ENCODE results near the gene ANKRD42. TPM values are rescaled to one million over a fixed set of nuclear protein-coding genes. Genes with fewer than 3 reads are reported as not detected.

ANKRD42 gene
- total RNA-seq, 1 donor from 2014 or later: 5.2 TPM

GRCh38 chr11:83293457-83293774, 99.9 kb downstream of the ANKRD42 start:
- no peaks in the 10 kb centered on the region for H3K27me3 ChIP-seq (ENCODE audit: low read depth)
- H3K9me3 ChIP-seq (replicated peaks): no peaks in the 10 kb centered on the region
- TF ChIP-seq, protein P1, sequence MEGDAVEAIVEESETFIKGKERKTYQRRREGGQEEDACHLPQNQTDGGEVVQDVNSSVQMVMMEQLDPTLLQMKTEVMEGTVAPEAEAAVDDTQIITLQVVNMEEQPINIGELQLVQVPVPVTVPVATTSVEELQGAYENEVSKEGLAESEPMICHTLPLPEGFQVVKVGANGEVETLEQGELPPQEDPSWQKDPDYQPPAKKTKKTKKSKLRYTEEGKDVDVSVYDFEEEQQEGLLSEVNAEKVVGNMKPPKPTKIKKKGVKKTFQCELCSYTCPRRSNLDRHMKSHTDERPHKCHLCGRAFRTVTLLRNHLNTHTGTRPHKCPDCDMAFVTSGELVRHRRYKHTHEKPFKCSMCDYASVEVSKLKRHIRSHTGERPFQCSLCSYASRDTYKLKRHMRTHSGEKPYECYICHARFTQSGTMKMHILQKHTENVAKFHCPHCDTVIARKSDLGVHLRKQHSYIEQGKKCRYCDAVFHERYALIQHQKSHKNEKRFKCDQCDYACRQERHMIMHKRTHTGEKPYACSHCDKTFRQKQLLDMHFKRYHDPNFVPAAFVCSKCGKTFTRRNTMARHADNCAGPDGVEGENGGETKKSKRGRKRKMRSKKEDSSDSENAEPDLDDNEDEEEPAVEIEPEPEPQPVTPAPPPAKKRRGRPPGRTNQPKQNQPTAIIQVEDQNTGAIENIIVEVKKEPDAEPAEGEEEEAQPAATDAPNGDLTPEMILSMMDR (IDR thresholded peaks at IDR 0.05; ENCODE audit: borderline replicate concordance): no peak
- H3K4me3 ChIP-seq: no peak overlapping the region
- H3K36me3 ChIP-seq: no peaks in the 10 kb centered on the region
- H3K4me1 ChIP-seq: no peaks in the 10 kb centered on the region
- H3K27ac ChIP-seq (replicated peaks): no peak overlapping the region
- DNase-seq: no peak
- intact Hi-C loops (cut with micrococcal nuclease): loop anchor here (10.0 kb wide), 1 partner anchor 521 kb away; no protein-coding TSS in a partner anchor

DNA sequence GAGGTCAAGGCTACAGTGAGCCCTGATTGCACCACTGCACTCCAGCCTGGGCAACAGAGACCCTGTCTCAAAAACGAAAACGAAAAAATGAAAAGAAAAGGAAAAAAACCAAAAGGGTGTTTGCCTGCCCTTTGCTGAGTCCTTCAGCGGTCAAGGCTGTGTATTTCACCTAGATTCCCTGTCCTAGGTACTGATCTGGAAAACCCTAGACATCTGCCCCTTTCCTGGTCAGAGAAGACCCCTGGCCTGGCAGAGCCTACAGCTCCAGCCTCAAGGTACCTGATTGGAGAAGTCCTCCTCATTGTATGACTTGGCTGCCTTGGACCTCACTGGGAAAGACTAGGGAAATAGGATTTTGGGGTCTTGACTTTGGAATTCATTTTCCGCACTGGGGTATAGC, 100.7 kb downstream of the ANKRD42 start:
- intact Hi-C loops (cut with micrococcal nuclease): loop anchor here (10.0 kb wide), 1 partner anchor 521 kb away; no protein-coding TSS in a partner anchor
- H3K4me3 ChIP-seq: no peak overlapping the region
- H3K9me3 ChIP-seq (replicated peaks): no peaks in the 10 kb centered on the region
- H3K36me3 ChIP-seq: no peaks in the 10 kb centered on the region
- no peaks in the 10 kb centered on the region for H3K27me3 ChIP-seq (ENCODE audit: low read depth)
- H3K4me1 ChIP-seq: no peaks in the 10 kb centered on the region
- H3K27ac ChIP-seq (replicated peaks): no peak overlapping the region
- DNase-seq: no peak
- TF ChIP-seq, protein P1 (IDR thresholded peaks at IDR 0.05; ENCODE audit: borderline replicate concordance): no peak

Other genes starting within 250 kb of the ANKRD42 start
- 24.7 TPM for gene RAB30, start 121.8 kb upstream of the ANKRD42 start, total RNA-seq
- 25.8 TPM for gene PCF11, start 36.6 kb upstream of the ANKRD42 start, total RNA-seq
- 24.0 TPM for gene CCDC90B, start 92.7 kb downstream of the ANKRD42 start, total RNA-seq